Neural progenitor cell (in vitro differentiated cells): ENCODE measurements around the gene IRF1. TPM values are rescaled to one million over a fixed set of nuclear protein-coding genes. Genes with fewer than 3 reads are reported as not detected.
"Not testable (repeated sequence)": the region's sequence is repeated elsewhere in the genome, so short reads cannot be mapped to it uniquely, and the experiment has no call there.

Experiments
- DNase-seq: peaks from one replicate; pipeline ENCODE4 v3.0.0-alpha.2; 2016; ENCODE audit warnings: low spot score
- H2AFZ ChIP-seq: fragments of 200-600 bp; sonication (generic); replicated peaks from 2 replicates; pipeline ENCODE4 v1.6.1; 2016; ENCODE audit warnings: antibody characterized with exemption
- H3F3A ChIP-seq: fragments of 200-600 bp; sonication (generic); 2 replicates; pipeline ENCODE4 v1.6.1; 2016; ENCODE audit warnings: antibody characterized with exemption, low read depth
- H3K27ac ChIP-seq: fragments of 200-600 bp; sonication (generic); 2 replicates; pipeline ENCODE4 v1.5.1; 2016; ENCODE audit warnings: mild to moderate bottlenecking
- H3K27me3 ChIP-seq: fragments of 200-600 bp; sonication (generic); 2 replicates; pipeline ENCODE4 v1.6.1; 2016; ENCODE audit warnings: mild to moderate bottlenecking, moderate library complexity
- H3K36me3 ChIP-seq: fragments of 200-600 bp; sonication (generic); 2 replicates; pipeline ENCODE4 v1.5.1; 2016
- H3K4me1 ChIP-seq: fragments of 200-600 bp; sonication (generic); 2 replicates; pipeline ENCODE4 v1.6.1; 2016; ENCODE audit warnings: mixed run types
- H3K4me2 ChIP-seq: fragments of 200-600 bp; sonication (generic); 2 replicates; pipeline ENCODE4 v1.6.1; 2016
- H3K4me3 ChIP-seq: fragments of 200-600 bp; sonication (generic); 2 replicates; pipeline ENCODE4 v1.5.1; 2016
- H3K79me2 ChIP-seq: fragments of 200-600 bp; sonication (generic); 2 replicates; pipeline ENCODE4 v1.6.1; 2016; ENCODE audit warnings: low read depth
- H3K9ac ChIP-seq: fragments of 200-600 bp; sonication (generic); 2 replicates; pipeline ENCODE4 v1.6.1; 2016
- H3K9me3 ChIP-seq: fragments of 200-600 bp; sonication (generic); 2 replicates; pipeline ENCODE4 v1.5.1; 2016; ENCODE audit warnings: low read depth
- H4K20me1 ChIP-seq: fragments of 200-600 bp; sonication (generic); 2 replicates; pipeline ENCODE4 v1.6.1; 2016; ENCODE audit warnings: low read depth
- H3K27ac Mint-ChIP-seq: 3 replicates; pipeline ENCODE4 v1.8.0; 2021; ENCODE audit warnings: mixed read lengths
- H3K27me3 Mint-ChIP-seq: 2 replicates; pipeline ENCODE4 v1.8.0; 2022; ENCODE audit warnings: low read depth, mild to moderate bottlenecking, inconsistent platforms, moderate library complexity, mixed read lengths; ENCODE audit not compliant: insufficient read depth
- H3K36me3 Mint-ChIP-seq: 3 replicates; pipeline ENCODE4 v1.8.0; 2021; ENCODE audit warnings: mixed read lengths
- H3K4me1 Mint-ChIP-seq: 3 replicates; pipeline ENCODE4 v1.8.0; 2021; ENCODE audit warnings: mixed read lengths
- H3K4me3 Mint-ChIP-seq: 3 replicates; pipeline ENCODE4 v1.8.0; 2021; ENCODE audit warnings: mild to moderate bottlenecking, moderate library complexity, mixed read lengths
- H3K9me3 Mint-ChIP-seq: 3 replicates; pipeline ENCODE4 v1.8.0; 2020; ENCODE audit warnings: mixed read lengths
- EZH2 ChIP-seq: fragments of 200-600 bp; sonication (generic); IDR thresholded peaks from 2 replicates; pipeline ENCODE4 v1.6.1; 2017; ENCODE audit warnings: antibody characterized with exemption, mild to moderate bottlenecking, moderate library complexity
- EZH2phosphoT487 ChIP-seq: fragments of 200-600 bp; sonication (generic); IDR thresholded peaks from 2 replicates; pipeline ENCODE4 v1.6.1; 2017; ENCODE audit warnings: antibody characterized with exemption
- total RNA-seq: library from RNA; depleted of rRNA; stranded (reverse); fragments of >200 nt; gene quantifications from 2 replicates; pipeline ENCODE4 v1.2.3, GENCODE V29; 2015; ENCODE audit warnings: low replicate concordance
- TF ChIP-seq, protein P1 (sequence below): fragments of 200-600 bp; sonication (generic); IDR thresholded peaks from 2 replicates; pipeline ENCODE4 v1.5.1; 2017; ENCODE audit warnings: antibody characterized with exemption, mild to moderate bottlenecking

Gene IRF1
- total RNA-seq, 1 donor from 2014 or later, result 7.1 TPM

DNA sequence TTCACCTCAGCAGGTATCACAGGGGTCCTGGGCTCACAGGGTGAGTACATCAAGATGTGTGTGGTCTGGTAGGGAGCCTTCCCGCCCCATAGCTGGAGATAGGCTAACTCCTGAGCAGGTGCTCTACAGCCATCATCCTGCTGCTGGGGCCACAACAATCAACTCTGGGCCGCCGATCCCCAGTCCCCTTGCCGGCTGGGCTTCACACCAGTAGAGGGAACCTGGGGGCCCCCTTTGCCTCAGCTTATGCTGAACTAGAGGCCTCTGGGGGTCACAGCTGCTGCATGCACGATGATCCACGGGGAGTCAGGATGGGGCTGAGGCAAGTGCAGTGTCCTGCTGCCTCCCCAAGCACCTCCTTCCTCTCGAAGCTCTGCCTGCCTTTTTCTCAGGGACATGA, 46.5 kb downstream of the IRF1 start:
- Histone ChIP-seq H3K27ac (no peak overlapping the region), H3K9ac (no peak overlapping the region), H3K9me3 (no peaks in the 10 kb centered on the region), H3K4me3 (no peak overlapping the region), H3K79me2 (no peaks in the 10 kb centered on the region), H3K4me1 (no peaks in the 10 kb centered on the region), H2AFZ (no peak overlapping the region), H3F3A (no peaks in the 10 kb centered on the region), H4K20me1 (no peaks in the 10 kb centered on the region), H3K4me2 (no peak overlapping the region), H3K36me3 (no peaks in the 10 kb centered on the region), H3K27me3 (no peaks in the 10 kb centered on the region)
- Mint-ChIP-seq H3K36me3 (no peaks in the 10 kb centered on the region), H3K27ac (no peak overlapping the region), H3K4me1 (no peaks in the 10 kb centered on the region), H3K27me3 (no peaks in the 10 kb centered on the region), H3K4me3 (no peak overlapping the region), H3K9me3 (no peaks in the 10 kb centered on the region)
- TF ChIP-seq EZH2 (no peak), EZH2phosphoT487 (no peak)
- TF ChIP-seq, protein P1, sequence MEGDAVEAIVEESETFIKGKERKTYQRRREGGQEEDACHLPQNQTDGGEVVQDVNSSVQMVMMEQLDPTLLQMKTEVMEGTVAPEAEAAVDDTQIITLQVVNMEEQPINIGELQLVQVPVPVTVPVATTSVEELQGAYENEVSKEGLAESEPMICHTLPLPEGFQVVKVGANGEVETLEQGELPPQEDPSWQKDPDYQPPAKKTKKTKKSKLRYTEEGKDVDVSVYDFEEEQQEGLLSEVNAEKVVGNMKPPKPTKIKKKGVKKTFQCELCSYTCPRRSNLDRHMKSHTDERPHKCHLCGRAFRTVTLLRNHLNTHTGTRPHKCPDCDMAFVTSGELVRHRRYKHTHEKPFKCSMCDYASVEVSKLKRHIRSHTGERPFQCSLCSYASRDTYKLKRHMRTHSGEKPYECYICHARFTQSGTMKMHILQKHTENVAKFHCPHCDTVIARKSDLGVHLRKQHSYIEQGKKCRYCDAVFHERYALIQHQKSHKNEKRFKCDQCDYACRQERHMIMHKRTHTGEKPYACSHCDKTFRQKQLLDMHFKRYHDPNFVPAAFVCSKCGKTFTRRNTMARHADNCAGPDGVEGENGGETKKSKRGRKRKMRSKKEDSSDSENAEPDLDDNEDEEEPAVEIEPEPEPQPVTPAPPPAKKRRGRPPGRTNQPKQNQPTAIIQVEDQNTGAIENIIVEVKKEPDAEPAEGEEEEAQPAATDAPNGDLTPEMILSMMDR, result no peak
- no peak for DNase-seq

- Mint-ChIP-seq H3K4me1 (peaks cover 16% of the 10 kb centered on the region), H3K36me3 (no peaks in the 10 kb centered on the region), H3K4me3 (no peak overlapping the region), H3K27me3 (no peaks in the 10 kb centered on the region), H3K27ac (no peak overlapping the region), H3K9me3 (no peaks in the 10 kb centered on the region)
- H3K36me3 ChIP-seq, result no peaks in the 10 kb centered on the region
- no peak for DNase-seq
- no peak overlapping the region for H3K4me3 ChIP-seq
- no peak overlapping the region for H3K4me2 ChIP-seq
- no peaks in the 10 kb centered on the region for H3K79me2 ChIP-seq
- H3K27ac ChIP-seq, result no peak overlapping the region
- no peak overlapping the region for H2AFZ ChIP-seq
- H3K9ac ChIP-seq, result no peak overlapping the region
- H3F3A ChIP-seq, result no peaks in the 10 kb centered on the region
- peaks cover 15% of the 10 kb centered on the region for H3K4me1 ChIP-seq
- no peaks in the 10 kb centered on the region for H4K20me1 ChIP-seq
- no peaks in the 10 kb centered on the region for H3K9me3 ChIP-seq
- no peaks in the 10 kb centered on the region for H3K27me3 ChIP-seq
- TF ChIP-seq EZH2 (no peak), EZH2phosphoT487 (no peak)
- TF ChIP-seq, protein P1, result no peak
Observed at GRCh38 chr5:132439521-132440089, 51.0 kb downstream of the IRF1 start.

DNA sequence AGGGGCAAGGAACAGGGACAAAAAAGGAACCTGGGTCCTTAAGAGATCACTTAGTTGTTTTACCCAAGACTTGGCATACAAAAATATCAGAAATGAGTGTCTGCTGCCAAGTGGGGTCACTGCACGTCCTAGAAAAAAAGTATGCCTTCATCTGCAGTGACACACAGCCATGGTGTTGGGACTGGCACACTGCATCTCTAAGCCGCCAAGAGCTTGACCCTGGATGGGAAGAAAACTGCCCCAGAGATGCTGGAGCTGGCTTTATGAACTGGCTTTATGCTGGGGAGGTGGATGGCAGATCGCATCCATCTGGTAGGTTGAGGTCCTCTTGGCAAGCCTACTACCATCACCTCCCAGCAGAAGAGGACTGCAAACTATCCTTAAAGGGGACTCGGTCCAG, 51.7 kb downstream of the IRF1 start:
- no peaks in the 10 kb centered on the region for H3F3A ChIP-seq
- Mint-ChIP-seq H3K4me3 (no peak overlapping the region), H3K4me1 (peaks cover 23% of the 10 kb centered on the region), H3K27me3 (no peaks in the 10 kb centered on the region), H3K36me3 (no peaks in the 10 kb centered on the region), H3K27ac (no peak overlapping the region), H3K9me3 (no peaks in the 10 kb centered on the region)
- H3K79me2 ChIP-seq, result no peaks in the 10 kb centered on the region
- no peak for DNase-seq
- no peaks in the 10 kb centered on the region for H4K20me1 ChIP-seq
- no peak for TF ChIP-seq EZH2
- TF ChIP-seq, protein P1, result no peak
- no peak for TF ChIP-seq EZH2phosphoT487
- no peak overlapping the region for H3K4me2 ChIP-seq
- H3K4me1 ChIP-seq, result peaks cover 19% of the 10 kb centered on the region
- H3K27ac ChIP-seq, result no peak overlapping the region
- H3K9me3 ChIP-seq, result no peaks in the 10 kb centered on the region
- H2AFZ ChIP-seq, result no peak overlapping the region
- H3K27me3 ChIP-seq, result no peaks in the 10 kb centered on the region
- no peak overlapping the region for H3K4me3 ChIP-seq
- no peak overlapping the region for H3K9ac ChIP-seq
- H3K36me3 ChIP-seq, result no peaks in the 10 kb centered on the region

GRCh38 chr5:132438267-132438645, 52.3 kb downstream of the IRF1 start:
- not testable (repeated sequence) for H3K27me3 Mint-ChIP-seq

More at GRCh38 chr5:132438267-132438645, 52.3 kb downstream of the IRF1 start:
- not testable (repeated sequence) for H3K9me3 Mint-ChIP-seq, H3K4me3 Mint-ChIP-seq, H3K27me3 ChIP-seq, H4K20me1 ChIP-seq, H3K9me3 ChIP-seq, H3K4me2 ChIP-seq, H2AFZ ChIP-seq, H3K4me3 ChIP-seq, DNase-seq, H3K36me3 Mint-ChIP-seq, H3K27ac ChIP-seq, H3K79me2 ChIP-seq, H3K36me3 ChIP-seq, H3K27ac Mint-ChIP-seq, H3K9ac ChIP-seq, H3F3A ChIP-seq
- H3K4me1 ChIP-seq, result peaks cover 19% of the 10 kb centered on the region
- peaks cover 23% of the 10 kb centered on the region for H3K4me1 Mint-ChIP-seq
